Measurements from ENCODE around the gene CCDC107.

CCDC107 gene

GRCh38 chr9:35708146-35708545 is 50.1 kb downstream of the CCDC107 start:
- DNase-seq, result no peak

- no peak for DNase-seq
Measured at GRCh38 chr9:35710818-35711500, 52.9 kb downstream of the CCDC107 start.
